DOHH2 (cell line): ENCODE results near the gene TAF1C.

ENCODE experiments used
- H3F3A ChIP-seq: fragments of 200-600 bp; sonication (generic), shearing (Covaris generic); 2 replicates; pipeline ENCODE4 v1.6.0; 2016; ENCODE audit warnings: antibody characterized with exemption, mild to moderate bottlenecking; ENCODE audit not compliant: control insufficient read depth, insufficient read depth
- H3K27ac ChIP-seq: fragments of 200-600 bp; sonication (generic); 2 replicates; pipeline ENCODE4 v1.5.1; 2014; ENCODE audit warnings: low read depth, mild to moderate bottlenecking, low read length, moderate library complexity
- H3K27me3 ChIP-seq: fragments of 200-600 bp; sonication (generic); 2 replicates; pipeline ENCODE4 v1.6.1; 2014; ENCODE audit warnings: mild to moderate bottlenecking, low read length, mixed read lengths; ENCODE audit not compliant: control insufficient read depth
- H3K36me3 ChIP-seq: fragments of 200-600 bp; sonication (generic); 2 replicates; pipeline ENCODE4 v1.6.1; 2014; ENCODE audit warnings: mild to moderate bottlenecking, low read length, moderate library complexity, mixed read lengths; ENCODE audit not compliant: control insufficient read depth
- H3K4me1 ChIP-seq: fragments of 200-600 bp; sonication (generic); 2 replicates; pipeline ENCODE4 v1.6.1; 2014; ENCODE audit warnings: mild to moderate bottlenecking, low read length, mixed read lengths; ENCODE audit not compliant: control insufficient read depth
- H3K4me2 ChIP-seq: fragments of 200-600 bp; sonication (generic); 2 replicates; pipeline ENCODE4 v1.6.0; 2014; ENCODE audit warnings: mild to moderate bottlenecking, low read length, moderate library complexity
- H3K4me3 ChIP-seq: fragments of 200-600 bp; sonication (generic); 2 replicates; pipeline ENCODE4 v1.5.1; 2014; ENCODE audit warnings: mild to moderate bottlenecking, low read length, mixed read lengths
- H3K79me2 ChIP-seq: fragments of 200-600 bp; sonication (generic); 2 replicates; pipeline ENCODE4 v1.6.1; 2014; ENCODE audit warnings: mild to moderate bottlenecking, low read length, mixed read lengths; ENCODE audit not compliant: control insufficient read depth
- H3K9me2 ChIP-seq: fragments of 200-600 bp; sonication (generic); replicated peaks from 2 replicates; pipeline ENCODE4 v1.6.1; 2014; ENCODE audit warnings: mild to moderate bottlenecking, low read length, mixed read lengths; ENCODE audit not compliant: control insufficient read depth
- H3K9me3 ChIP-seq: fragments of 200-600 bp; sonication (generic); 2 replicates; pipeline ENCODE4 v1.6.1; 2014; ENCODE audit warnings: antibody characterized with exemption, low read length, mixed read lengths; ENCODE audit not compliant: control insufficient read depth, insufficient read depth
- H4K20me1 ChIP-seq: fragments of 200-600 bp; sonication (generic); 2 replicates; pipeline ENCODE4 v1.6.0; 2014; ENCODE audit warnings: low read depth, mild to moderate bottlenecking, antibody characterized with exemption, low read length, moderate library complexity; ENCODE audit not compliant: control insufficient read depth, insufficient read depth
- EZH2phosphoT487 ChIP-seq: fragments of 200-600 bp; sonication (generic); IDR thresholded peaks from 2 replicates; pipeline ENCODE4 v1.6.1; 2017; ENCODE audit warnings: borderline replicate concordance, mild to moderate bottlenecking, antibody characterized with exemption, low read length, moderate library complexity, mixed read lengths
- TF ChIP-seq, protein P1 (sequence below): fragments of 200-600 bp; sonication (generic); IDR thresholded peaks from one replicate; pipeline ENCODE4 v1.5.1; 2014; ENCODE audit warnings: antibody characterized with exemption, mild to moderate bottlenecking, low read depth, low read length; ENCODE audit not compliant: poor library complexity, severe bottlenecking

The TAF1C gene

DNA sequence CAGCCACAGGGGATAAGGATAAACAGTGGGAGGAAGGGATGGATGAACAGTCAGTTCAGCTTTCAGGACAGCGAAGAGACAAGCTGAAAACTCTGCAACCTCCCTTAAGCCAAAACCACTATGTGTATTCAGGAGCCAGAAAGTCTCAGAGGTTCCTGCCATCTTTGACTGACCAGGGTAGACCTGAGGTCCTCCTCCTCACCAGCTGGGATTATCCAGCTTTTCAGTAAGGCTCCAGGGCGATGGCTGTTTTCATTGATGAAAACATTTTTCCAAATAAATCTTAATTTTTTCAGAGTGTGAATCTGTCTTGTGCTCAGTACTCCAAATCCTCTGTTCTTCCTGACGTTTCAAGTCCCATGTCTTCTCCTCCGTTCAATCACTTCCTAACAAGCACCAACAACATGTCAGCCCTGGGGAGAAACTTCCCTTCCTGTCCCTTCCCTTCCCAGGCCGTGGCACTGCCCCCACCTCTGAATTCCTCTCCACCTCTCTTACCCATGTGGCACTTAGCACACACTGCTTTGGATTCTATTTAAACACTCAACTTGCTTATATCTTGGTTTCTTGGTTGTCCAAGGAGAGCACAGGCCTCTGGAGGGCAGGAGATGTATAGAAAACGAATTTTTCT, 47.1 kb downstream of the TAF1C start:
- Histone ChIP-seq H3F3A (no peaks in the 10 kb centered on the region), H4K20me1 (peaks cover 5% of the 10 kb centered on the region; the same call in 1 of the 2 replicates), H3K36me3 (no peaks in the 10 kb centered on the region), H3K27me3 (no peaks in the 10 kb centered on the region), H3K9me2 (no peaks in the 10 kb centered on the region), H3K4me2 (no peak overlapping the region), H3K9me3 (no peaks in the 10 kb centered on the region), H3K27ac (no peak overlapping the region), H3K79me2 (peaks cover 61% of the 10 kb centered on the region), H3K4me1 (peaks cover 15% of the 10 kb centered on the region), H3K4me3 (no peak overlapping the region)
- TF ChIP-seq EZH2phosphoT487: no peak
- TF ChIP-seq, protein P1, sequence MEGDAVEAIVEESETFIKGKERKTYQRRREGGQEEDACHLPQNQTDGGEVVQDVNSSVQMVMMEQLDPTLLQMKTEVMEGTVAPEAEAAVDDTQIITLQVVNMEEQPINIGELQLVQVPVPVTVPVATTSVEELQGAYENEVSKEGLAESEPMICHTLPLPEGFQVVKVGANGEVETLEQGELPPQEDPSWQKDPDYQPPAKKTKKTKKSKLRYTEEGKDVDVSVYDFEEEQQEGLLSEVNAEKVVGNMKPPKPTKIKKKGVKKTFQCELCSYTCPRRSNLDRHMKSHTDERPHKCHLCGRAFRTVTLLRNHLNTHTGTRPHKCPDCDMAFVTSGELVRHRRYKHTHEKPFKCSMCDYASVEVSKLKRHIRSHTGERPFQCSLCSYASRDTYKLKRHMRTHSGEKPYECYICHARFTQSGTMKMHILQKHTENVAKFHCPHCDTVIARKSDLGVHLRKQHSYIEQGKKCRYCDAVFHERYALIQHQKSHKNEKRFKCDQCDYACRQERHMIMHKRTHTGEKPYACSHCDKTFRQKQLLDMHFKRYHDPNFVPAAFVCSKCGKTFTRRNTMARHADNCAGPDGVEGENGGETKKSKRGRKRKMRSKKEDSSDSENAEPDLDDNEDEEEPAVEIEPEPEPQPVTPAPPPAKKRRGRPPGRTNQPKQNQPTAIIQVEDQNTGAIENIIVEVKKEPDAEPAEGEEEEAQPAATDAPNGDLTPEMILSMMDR: no peak

DNA sequence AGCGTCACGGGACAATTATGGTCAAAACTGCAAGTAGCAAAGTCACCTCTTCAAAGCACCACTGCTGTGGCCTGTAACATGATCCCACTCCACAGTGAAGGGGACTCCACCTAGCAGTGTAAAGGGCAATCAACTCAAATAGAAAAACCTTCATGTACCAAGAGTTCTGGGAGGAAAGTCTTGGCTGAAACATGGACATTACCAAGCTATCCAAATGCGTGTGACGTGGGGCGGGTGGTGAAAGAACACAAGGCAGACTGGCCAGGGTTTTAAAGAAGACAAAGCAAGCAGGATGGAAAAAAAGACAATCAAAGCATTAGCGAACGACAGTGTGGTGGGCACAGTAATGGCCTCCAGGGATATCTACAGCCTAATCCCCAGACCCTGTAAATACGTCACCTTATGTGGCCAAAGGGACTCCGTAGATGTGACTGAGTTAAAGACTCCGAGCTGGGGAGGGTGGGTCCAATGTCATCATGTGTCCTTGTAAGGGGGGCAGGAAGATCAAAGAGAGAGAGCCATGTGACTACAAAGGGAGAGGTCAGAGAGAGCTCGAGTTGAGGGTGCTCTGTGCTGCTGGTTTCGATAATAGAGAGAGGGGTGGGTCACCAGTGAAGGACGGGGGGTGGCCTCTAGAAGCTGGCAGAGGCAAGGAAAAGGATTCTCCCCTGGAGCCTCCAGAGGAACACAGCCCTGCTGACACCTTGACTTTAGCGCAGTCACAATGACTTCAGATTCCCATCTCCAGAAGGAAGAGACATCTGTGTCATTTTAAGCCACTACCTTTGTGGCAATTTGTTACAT, 47.8 kb downstream of the TAF1C start:
- Histone ChIP-seq H3K79me2 (peaks cover 56% of the 10 kb centered on the region), H3K4me1 (peaks cover 13% of the 10 kb centered on the region), H3K9me2 (no peaks in the 10 kb centered on the region), H3K4me2 (no peak overlapping the region), H3K36me3 (no peaks in the 10 kb centered on the region), H4K20me1 (peaks cover 5% of the 10 kb centered on the region; the same call in 1 of the 2 replicates), H3K27me3 (no peaks in the 10 kb centered on the region), H3K4me3 (no peak overlapping the region), H3F3A (no peaks in the 10 kb centered on the region), H3K27ac (no peak overlapping the region), H3K9me3 (no peaks in the 10 kb centered on the region)
- no peak for TF ChIP-seq EZH2phosphoT487
- TF ChIP-seq, protein P1: no peak

DNA sequence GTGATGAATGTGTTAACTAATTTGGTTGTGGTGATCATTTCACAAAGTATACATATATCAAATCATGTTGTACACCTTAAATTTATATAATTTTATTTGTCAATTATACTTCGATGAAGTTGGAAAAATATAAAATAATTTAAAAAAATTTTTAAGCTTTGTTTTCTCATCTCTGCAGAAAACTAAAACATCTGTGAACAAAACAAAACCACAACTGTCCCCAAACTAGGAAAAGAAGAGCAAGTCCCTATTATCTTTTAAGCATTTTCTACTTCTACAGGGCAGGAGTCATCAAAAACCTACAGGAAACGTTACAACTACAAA, 48.4 kb downstream of the TAF1C start:
- H3F3A ChIP-seq: no peaks in the 10 kb centered on the region
- no peaks in the 10 kb centered on the region for H3K9me3 ChIP-seq
- TF ChIP-seq EZH2phosphoT487: no peak
- TF ChIP-seq, protein P1: no peak
- peaks cover 10% of the 10 kb centered on the region for H3K4me1 ChIP-seq
- no peaks in the 10 kb centered on the region for H3K9me2 ChIP-seq
- H4K20me1 ChIP-seq: peaks cover 4% of the 10 kb centered on the region; the same call in 1 of the 2 replicates
- no peaks in the 10 kb centered on the region for H3K36me3 ChIP-seq
- H3K4me2 ChIP-seq: no peak overlapping the region
- H3K27me3 ChIP-seq: no peaks in the 10 kb centered on the region
- peaks cover 51% of the 10 kb centered on the region for H3K79me2 ChIP-seq
- H3K27ac ChIP-seq: no peak overlapping the region
- no peak overlapping the region for H3K4me3 ChIP-seq
